CD4-positive, alpha-beta T cell treated with Interleukin-17A for 4 hours (primary cell): ENCODE data around the gene ZNF354C.

Experiments used
- DNase-seq: peaks from one replicate; pipeline ENCODE4 v3.0.0-alpha.2; 2020; ENCODE audit warnings: mixed read lengths

ZNF354C gene

DNA sequence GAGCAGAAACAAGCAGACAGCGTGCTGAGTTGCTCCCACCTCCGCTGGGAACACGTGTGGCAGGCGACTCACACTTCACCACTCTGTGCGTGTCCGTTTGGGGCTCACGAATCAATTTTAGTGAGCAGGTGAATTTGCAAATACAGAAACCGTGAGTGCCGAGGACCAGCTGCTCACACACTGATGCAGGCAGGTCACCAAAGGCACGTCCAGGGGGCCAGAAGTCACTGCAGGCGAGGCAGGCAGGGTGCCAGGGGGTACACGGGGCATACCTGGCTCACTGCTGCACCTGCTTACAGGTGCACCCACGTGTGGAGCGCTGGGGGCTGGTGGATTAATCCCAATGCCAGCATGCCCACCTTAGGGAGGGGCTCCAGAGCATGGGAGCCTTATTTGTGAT is 68.8 kb downstream of the ZNF354C start:
- no peak for DNase-seq

- no peak for DNase-seq
Observed at GRCh38 chr5:179129607-179130071, 69.5 kb downstream of the ZNF354C start.

DNA sequence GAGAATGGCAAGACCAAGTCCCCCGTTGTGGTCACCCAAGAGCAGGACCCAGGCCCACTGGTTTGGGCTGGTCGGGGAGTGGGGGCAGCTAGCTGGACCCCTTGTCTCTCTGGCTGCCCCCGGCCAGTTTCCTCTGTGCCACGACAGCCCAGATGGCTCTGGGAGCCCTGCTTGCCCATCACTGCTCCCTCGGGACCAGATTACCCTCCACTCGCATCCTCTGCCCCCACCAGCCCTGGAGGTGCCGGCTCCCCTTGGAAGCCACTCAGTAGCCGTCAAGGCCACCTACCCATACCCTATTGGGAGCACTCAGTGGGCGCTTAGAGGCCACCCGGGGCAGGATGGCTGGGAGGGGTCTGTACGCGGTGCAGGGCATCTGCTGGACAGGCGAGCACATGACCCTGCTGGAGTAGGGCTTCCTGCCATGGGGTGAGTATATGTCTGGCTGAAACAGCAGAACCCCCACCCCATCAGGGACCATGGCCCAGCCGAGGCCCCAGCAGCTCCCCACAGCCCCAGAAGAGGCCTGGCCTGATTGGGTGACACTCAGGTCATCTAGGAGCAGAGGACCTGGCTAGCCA is 70.0 kb downstream of the ZNF354C start:
- no peak for DNase-seq

DNA sequence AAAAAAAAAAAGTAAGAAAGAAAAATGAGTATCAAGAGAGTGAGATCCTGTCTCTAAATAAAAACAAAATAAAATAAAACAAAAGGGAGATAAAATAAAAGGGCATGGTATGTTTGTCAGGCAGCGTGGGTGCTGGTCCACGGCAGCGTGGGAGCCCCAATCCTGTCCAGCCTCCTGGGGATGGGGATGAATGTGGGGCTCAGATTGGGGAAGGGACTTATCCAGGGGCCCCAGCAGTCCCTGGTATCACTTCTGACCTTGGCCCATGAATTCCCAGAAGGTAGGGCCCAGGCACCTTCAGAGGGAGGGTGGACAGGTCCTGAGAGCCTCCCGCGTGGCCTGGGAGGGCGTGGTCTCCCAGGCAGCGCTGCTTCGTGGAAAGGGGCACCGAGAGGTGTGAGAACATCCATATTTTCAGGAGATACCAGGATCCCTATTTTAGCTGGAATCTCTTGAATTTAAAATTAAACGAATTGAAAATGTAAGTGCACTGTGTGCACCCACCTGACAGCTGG is 71.2 kb downstream of the ZNF354C start:
- no peak for DNase-seq

DNA sequence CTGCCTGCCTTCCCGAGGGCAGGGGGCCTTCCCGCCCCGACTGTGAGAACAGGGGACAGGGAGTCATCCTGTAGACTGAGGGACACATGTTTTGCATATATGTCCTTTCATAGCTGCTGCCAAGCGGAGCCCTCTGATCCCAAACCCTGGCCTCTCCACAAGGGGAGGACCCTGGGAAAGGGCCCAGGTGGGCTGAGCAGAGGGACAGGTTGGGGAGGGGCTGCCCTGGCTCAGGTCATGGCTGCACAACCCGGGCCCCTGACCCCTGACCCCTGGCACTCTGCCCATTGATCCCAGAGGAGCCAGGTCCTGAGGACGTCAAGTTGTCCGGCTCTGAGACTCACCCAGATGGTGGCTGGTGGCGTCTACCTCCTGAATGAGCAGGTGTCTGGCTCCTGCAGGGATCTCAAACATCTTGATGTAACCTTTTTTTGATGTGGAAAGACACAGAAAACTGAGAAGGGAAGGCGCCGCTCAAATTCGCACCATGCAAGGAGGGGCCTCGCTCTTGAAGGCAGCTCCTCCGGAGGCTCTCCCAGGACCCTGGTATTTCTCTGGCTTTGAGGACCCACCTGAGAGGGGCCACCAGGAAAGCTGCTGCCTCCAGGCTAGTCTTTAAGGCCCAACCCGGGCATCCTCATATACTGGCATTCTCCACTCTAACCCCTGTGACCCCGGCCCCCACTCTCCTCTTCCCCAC is 71.9 kb downstream of the ZNF354C start:
- no peak for DNase-seq

DNA sequence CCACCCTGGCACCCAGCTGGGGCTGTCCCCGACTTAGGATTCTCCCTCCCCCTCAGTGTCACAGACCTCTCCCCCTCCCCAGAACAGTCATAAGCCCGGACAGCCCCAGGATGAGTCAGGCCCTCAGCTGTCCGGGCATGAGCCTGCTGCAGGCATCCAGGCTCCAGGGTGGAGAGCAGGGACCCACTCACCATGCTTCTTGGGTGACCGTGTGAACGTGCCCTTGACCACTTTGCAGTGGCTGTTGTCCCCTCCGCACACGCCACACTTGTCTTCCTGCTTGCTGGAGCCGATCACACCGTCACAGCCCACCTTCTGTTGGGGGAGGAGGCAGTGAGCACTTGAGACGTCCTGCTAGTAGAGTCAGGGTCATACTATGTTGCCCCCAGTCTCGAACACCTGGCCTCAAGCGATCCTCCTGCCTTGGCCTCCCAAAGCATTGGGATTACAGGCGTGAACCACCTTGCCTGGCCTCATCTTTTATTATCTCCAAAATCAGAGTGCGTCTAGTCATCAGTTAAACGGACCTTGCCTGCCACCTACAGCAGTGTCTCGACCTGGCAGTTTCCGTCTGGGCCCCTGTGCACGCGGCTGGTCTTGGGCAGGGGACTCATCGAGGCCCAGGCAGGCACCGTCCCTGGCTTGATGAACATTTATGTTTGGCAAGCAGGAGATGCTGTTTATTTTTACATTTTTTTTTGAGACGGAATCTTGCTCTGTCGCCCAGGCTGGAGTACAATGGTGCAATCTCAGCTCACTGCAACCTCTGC is 72.6 kb downstream of the ZNF354C start:
- no peak for DNase-seq
